ENCODE data around the gene RNF220. TPM values are rescaled to one million over a fixed set of nuclear protein-coding genes. Genes with fewer than 3 reads are reported as not detected.
"Not testable (repeated sequence)": the region's sequence is repeated elsewhere in the genome, so short reads cannot be mapped to it uniquely, and the experiment has no call there.

The RNF220 gene
- total RNA-seq, 1 donor from 2014 or later: 74.3 TPM

- no peak for DNase-seq (ENCODE audit: extremely low read depth, low read depth, low spot score)
Observed at GRCh38 chr1:44544960-44545359, 139.9 kb downstream of the RNF220 start.

GRCh38 chr1:44545961-44546360 lies 140.9 kb downstream of the RNF220 start:
- DNase-seq (ENCODE audit: extremely low read depth, low read depth, low spot score): no peak

- no peak for DNase-seq (ENCODE audit: extremely low read depth, low read depth, low spot score)
Observed at GRCh38 chr1:44546403-44547053, 141.5 kb downstream of the RNF220 start.

GRCh38 chr1:44547361-44547760 lies 142.3 kb downstream of the RNF220 start:
- DNase-seq (ENCODE audit: extremely low read depth, low read depth, low spot score): no peak

- no peak for DNase-seq (ENCODE audit: extremely low read depth, low read depth, low spot score)
Observed at GRCh38 chr1:44547837-44548236, 142.8 kb downstream of the RNF220 start.

GRCh38 chr1:44549510-44549909 lies 144.5 kb downstream of the RNF220 start:
- no peak for DNase-seq (ENCODE audit: extremely low read depth, low read depth, low spot score)

GRCh38 chr1:44553127-44553758 lies 148.2 kb downstream of the RNF220 start:
- DNase-seq (ENCODE audit: extremely low read depth, low read depth, low spot score): no peak

GRCh38 chr1:44553771-44554170 lies 148.7 kb downstream of the RNF220 start:
- DNase-seq (ENCODE audit: extremely low read depth, low read depth, low spot score): no peak

- no peak for DNase-seq (ENCODE audit: extremely low read depth, low read depth, low spot score)
Observed at GRCh38 chr1:44554706-44555105, 149.7 kb downstream of the RNF220 start.

- no peak for DNase-seq (ENCODE audit: extremely low read depth, low read depth, low spot score)
Observed at GRCh38 chr1:44557778-44558177, 152.7 kb downstream of the RNF220 start.

- no peak for DNase-seq (ENCODE audit: extremely low read depth, low read depth, low spot score)
Observed at GRCh38 chr1:44558883-44559282, 153.8 kb downstream of the RNF220 start.

GRCh38 chr1:44559330-44559729 lies 154.3 kb downstream of the RNF220 start:
- DNase-seq (ENCODE audit: extremely low read depth, low read depth, low spot score): no peak

- DNase-seq (ENCODE audit: extremely low read depth, low read depth, low spot score): no peak
Observed at GRCh38 chr1:44559913-44560312, 154.9 kb downstream of the RNF220 start.

GRCh38 chr1:44560696-44561095 lies 155.6 kb downstream of the RNF220 start:
- DNase-seq (ENCODE audit: extremely low read depth, low read depth, low spot score): not testable (repeated sequence)

GRCh38 chr1:44565259-44565750 lies 160.2 kb downstream of the RNF220 start:
- no peak for DNase-seq (ENCODE audit: extremely low read depth, low read depth, low spot score)

GRCh38 chr1:44565833-44566232 lies 160.8 kb downstream of the RNF220 start:
- no peak for DNase-seq (ENCODE audit: extremely low read depth, low read depth, low spot score)

- no peak for DNase-seq (ENCODE audit: extremely low read depth, low read depth, low spot score)
Observed at GRCh38 chr1:44566281-44567046, 161.4 kb downstream of the RNF220 start.

GRCh38 chr1:44568128-44568900 lies 163.3 kb downstream of the RNF220 start:
- DNase-seq (ENCODE audit: extremely low read depth, low read depth, low spot score): no peak

GRCh38 chr1:44569491-44569890 lies 164.4 kb downstream of the RNF220 start:
- DNase-seq (ENCODE audit: extremely low read depth, low read depth, low spot score): no peak

- DNase-seq (ENCODE audit: extremely low read depth, low read depth, low spot score): no peak
Observed at GRCh38 chr1:44571712-44572571, 166.9 kb downstream of the RNF220 start.

Measured in glomerular endothelial cell (primary cell).